Ovary (tissue), 9 donors: ENCODE measurements around the gene DENND2A. TPM values are rescaled to one million over a fixed set of nuclear protein-coding genes. Genes with fewer than 3 reads are reported as not detected.

Experiments used
- DNase-seq, 5 donors: peaks; one replicate each; pipeline ENCODE4 v3.0.0-alpha.2; 2019 to 2020
- H3K27ac ChIP-seq, 2 donors: fragments of 200-600 bp; one replicate each; pipeline versions ENCODE4 v1.5.1 to v1.8.0; 2019 to 2022
- H3K27me3 ChIP-seq: fragments of 200-600 bp; one replicate; pipeline ENCODE4 v1.8.0; 2022
- H3K36me3 ChIP-seq: fragments of 200-600 bp; sonication (generic); one replicate; pipeline ENCODE4 v1.5.1; 2019
- H3K4me1 ChIP-seq: one replicate; pipeline ENCODE4 v1.8.1; 2013; ENCODE audit warnings: mild to moderate bottlenecking, moderate library complexity; ENCODE audit not compliant: insufficient read depth
- H3K4me3 ChIP-seq: fragments of 200-600 bp; sonication (generic); one replicate; pipeline ENCODE4 v1.5.1; 2017
- H3K9me3 ChIP-seq, 2 donors: fragments of 200-600 bp in 1 of 2; sonication (generic) in 1 of 2; one replicate each; pipeline versions ENCODE4 v1.5.1 to v1.8.1; 2013 to 2019; ENCODE audit warnings: mild to moderate bottlenecking in 1 of 2, moderate library complexity in 1 of 2
- EP300 ChIP-seq: sonication (generic); formaldehyde crosslinking; IDR thresholded peaks from one replicate; pipeline ENCODE4 v1.6.1; 2017; ENCODE audit warnings: antibody characterized with exemption
- POLR2A ChIP-seq: fragments of 450-650 bp; IDR thresholded peaks from one replicate; pipeline ENCODE4 v1.6.1; 2017; ENCODE audit warnings: antibody characterized with exemption, mild to moderate bottlenecking, moderate library complexity
- WGBS, 3 donors: extraction: QIAGEN DNeasy Blood & Tissue Kit in 1 of 3; methylation state at CpG; one replicate each; pipeline versions ENCODE4 v1.1.5 to v1.1.7; 2013 to 2017; 5-methylcytosine and 5-hydroxymethylcytosine counted together
- intact Hi-C, 4 donors: fragments of 100-400 bp; cut with DNase I; formaldehyde crosslinking; loops; one replicate each; pipeline versions ENCODE4 v1.11.0 to v1.15.1; 2022 to 2023
- polyA plus RNA-seq, 2 donors: library from polyadenylated mRNA; stranded (reverse); fragments of 200-250 nt in 1 of 2; fragments of 350-450 nt in 1 of 2; fragmentation: Illumina TruSeq in 1 of 2; extraction: RNeasy Lipid Tissue Mini Kit (QIAGEN cat#74804) in 1 of 2; gene quantifications; one replicate each; pipeline ENCODE4 v1.2.3, GENCODE V29; 2013 to 2014
- total RNA-seq, 7 donors: library from RNA; depleted of rRNA in 2 of 7; stranded (reverse); fragments of >200 nt in 2 of 7; fragmentation: NEBNext Ultra II Directional in 3 of 7; extraction: Animal tissue kit (Norgen Biotek cat#: 25700) in 3 of 7; gene quantifications; one replicate each; pipeline versions ENCODE4 v1.1.0 to v1.2.4, GENCODE V29; 2016 to 2023
- TF ChIP-seq, protein P1 (sequence below), 3 donors: fragments of 450-650 bp in 2 of 3; fragments of 200-600 bp in 1 of 3; IDR thresholded peaks; one replicate each; pipeline versions ENCODE4 v1.5.1 to v1.8.0; 2016 to 2022; ENCODE audit warnings: antibody characterized with exemption in 3 of 3, mild to moderate bottlenecking in 1 of 3
- donor health status: DM: no; HTN: no; CAD: no; lungs with moderate emphysema.
- donor health status: DM: no; HTN: no; CAD: no.
- donor health status: Bipolar disorder and iron deficiency.
- donor health status: DM: yes; HTN: yes; CAD: no.
- donor health status: DM: no; HTN: no; CAD: no.
- donor health status: DM: yes; HTN: yes; CAD: no.

Gene DENND2A
- total and polyA plus RNA-seq, 9 donors: 9.8 to 61.8 (median 36.1) TPM

DNA sequence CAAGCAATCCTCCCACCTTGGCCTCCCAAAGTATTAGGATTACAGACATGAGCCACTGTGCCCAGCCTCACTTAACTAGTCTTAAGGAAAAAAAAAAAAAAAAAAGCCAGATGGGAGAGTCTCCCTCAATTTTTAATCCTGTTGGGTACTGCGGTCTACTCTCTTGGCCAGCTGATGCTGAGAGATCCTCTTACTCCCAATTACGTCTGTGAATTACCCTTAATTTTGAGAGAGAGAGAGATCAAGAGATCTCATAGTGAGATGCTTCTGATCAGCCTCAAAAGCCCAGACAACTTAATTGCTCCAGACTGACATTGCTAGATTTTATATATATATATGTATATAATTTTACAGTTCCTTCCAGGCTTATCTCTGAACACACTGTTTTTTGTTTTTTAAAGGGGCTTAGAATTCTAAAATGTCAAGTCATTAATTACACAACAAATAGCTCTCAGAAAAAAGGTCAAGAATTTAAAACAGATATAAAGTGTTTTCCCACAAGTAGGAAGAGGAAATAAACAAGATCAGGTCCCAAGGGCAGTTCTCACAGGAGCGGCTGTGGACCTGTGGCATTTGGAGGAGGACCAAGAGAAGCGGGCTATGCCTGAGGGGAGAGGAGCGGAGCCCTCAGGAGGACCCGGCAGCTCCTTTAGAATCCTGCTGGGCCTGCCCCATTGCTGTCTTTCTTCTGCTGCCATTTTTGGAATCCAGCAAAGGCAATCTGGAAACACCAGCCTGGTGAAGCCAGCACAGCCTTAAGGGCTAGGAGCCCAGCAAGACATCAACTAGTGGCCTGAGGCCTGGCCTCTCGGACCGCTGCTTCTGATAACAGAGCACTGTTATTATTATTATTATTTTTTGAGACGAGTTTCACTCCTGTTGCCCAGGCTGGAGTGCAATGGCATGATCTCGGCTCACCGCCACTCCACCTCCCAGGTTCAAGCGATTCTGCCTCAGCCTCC, 30.1 kb downstream of the DENND2A start:
- Histone ChIP-seq H3K27ac (no peak overlapping the region), H3K4me3 (no peak overlapping the region), H3K36me3 (no peaks in the 10 kb centered on the region), H3K9me3 (no peaks in the 10 kb centered on the region), H3K27me3 (no peaks in the 10 kb centered on the region), H3K4me1 (peaks cover 5% of the 10 kb centered on the region)
- intact Hi-C loops: no loop called here
- TF ChIP-seq EP300 (no peak), POLR2A (no peak)
- TF ChIP-seq, protein P1, sequence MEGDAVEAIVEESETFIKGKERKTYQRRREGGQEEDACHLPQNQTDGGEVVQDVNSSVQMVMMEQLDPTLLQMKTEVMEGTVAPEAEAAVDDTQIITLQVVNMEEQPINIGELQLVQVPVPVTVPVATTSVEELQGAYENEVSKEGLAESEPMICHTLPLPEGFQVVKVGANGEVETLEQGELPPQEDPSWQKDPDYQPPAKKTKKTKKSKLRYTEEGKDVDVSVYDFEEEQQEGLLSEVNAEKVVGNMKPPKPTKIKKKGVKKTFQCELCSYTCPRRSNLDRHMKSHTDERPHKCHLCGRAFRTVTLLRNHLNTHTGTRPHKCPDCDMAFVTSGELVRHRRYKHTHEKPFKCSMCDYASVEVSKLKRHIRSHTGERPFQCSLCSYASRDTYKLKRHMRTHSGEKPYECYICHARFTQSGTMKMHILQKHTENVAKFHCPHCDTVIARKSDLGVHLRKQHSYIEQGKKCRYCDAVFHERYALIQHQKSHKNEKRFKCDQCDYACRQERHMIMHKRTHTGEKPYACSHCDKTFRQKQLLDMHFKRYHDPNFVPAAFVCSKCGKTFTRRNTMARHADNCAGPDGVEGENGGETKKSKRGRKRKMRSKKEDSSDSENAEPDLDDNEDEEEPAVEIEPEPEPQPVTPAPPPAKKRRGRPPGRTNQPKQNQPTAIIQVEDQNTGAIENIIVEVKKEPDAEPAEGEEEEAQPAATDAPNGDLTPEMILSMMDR (IDR thresholded peaks at IDR 0.05): no peak
- DNase-seq: no peak
- WGBS, 3 donors: 47 to 62% (median 57%) methylated on average over 12 of the region's 12 CpGs

DNA sequence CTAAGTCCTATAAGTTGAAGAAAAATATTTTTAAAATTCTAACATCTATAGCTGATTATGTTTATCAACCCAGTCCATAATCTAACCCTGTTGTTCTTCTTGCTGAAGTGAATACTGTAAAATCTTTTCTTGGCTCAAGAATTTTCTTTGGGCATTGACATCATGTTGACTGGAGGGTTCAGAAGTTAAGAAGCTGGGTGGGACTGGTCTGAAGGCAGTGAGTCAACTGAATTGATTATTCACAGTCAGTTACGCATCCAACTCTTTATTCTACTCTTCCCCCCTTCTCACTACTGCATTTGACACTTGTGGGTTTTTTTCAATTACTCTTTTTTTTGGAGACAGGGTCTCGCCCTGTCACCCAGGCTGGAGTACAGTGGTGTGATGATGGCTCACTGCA, 31.0 kb downstream of the DENND2A start:
- H3K27ac ChIP-seq: no peak overlapping the region
- no peaks in the 10 kb centered on the region for H3K36me3 ChIP-seq
- intact Hi-C loops: no loop called here
- H3K4me3 ChIP-seq: no peak overlapping the region
- no peaks in the 10 kb centered on the region for H3K27me3 ChIP-seq
- 94 to 100% (median 99%) methylated on average over 2 of the region's 2 CpGs for whole genome bisulfite sequencing, 3 donors
- no peaks in the 10 kb centered on the region for H3K9me3 ChIP-seq
- TF ChIP-seq, protein P1 (IDR thresholded peaks at IDR 0.05): no peak
- TF ChIP-seq EP300 (no peak), POLR2A (no peak)
- no peak for DNase-seq
- H3K4me1 ChIP-seq: peaks cover 9% of the 10 kb centered on the region

DNA sequence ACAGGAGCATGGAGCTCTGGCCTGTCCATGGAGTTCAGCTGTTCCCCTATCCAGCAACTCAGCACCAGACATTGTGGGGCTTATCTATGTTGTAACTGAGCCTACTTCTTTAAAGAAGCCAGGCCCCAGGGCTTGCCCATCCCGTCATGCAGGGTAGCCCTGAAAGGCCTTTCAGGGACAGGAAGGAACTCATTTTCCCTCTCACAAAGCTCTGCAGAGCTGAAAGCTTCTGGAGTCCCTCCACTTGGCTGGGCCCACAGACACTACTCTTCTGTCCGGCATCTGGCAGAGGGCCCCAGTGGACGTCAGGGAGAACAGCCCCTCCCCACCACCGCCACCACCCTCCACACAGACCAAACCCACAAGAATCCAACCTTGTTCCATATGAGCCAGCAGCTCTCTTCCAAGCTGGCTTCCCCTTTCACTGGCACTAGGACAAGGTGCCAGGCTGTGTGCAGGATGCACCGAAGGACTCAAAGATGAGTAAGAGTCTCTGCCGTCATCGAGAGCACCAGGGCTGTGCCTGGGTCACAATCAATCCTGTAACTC, 33.1 kb downstream of the DENND2A start:
- Histone ChIP-seq H3K4me3 (no peak overlapping the region), H3K27ac (peak overlapping the region in 1 of 2 donors; percentile 31), H3K9me3 (no peaks in the 10 kb centered on the region), H3K27me3 (no peaks in the 10 kb centered on the region), H3K4me1 (peaks cover 9% of the 10 kb centered on the region), H3K36me3 (no peaks in the 10 kb centered on the region)
- TF ChIP-seq, protein P1 (IDR thresholded peaks at IDR 0.05): no peak
- no peak for TF ChIP-seq EP300
- TF ChIP-seq POLR2A: no peak
- DNase-seq: peak; percentile 71 to 82 (median 75)
- WGBS, 3 donors: 22 to 32% (median 32%) methylated on average over 7 of the region's 7 CpGs
- intact Hi-C loops: no loop called here

DNA sequence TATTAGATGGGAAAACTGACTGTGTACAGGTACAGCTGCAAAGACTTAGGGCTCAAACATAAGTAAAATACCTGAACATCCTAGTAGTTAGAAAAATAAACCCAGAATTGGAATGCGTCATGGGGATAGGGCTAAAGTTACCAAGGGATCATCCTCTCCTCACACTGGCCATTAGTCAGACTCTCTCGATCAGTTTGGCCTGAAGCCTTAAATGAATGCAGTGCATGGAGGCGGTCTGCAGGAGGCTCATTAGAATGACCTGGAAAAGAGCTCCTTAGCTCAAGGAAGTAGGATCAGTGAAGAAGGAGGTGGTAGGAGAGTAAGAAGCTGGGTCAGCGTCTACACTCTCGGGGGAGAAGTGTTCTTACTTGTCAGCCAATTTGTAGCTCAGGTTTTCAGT, 35.3 kb downstream of the DENND2A start:
- Histone ChIP-seq H3K36me3 (no peaks in the 10 kb centered on the region), H3K9me3 (no peaks in the 10 kb centered on the region), H3K4me1 (peaks cover 5% of the 10 kb centered on the region), H3K27me3 (no peaks in the 10 kb centered on the region), H3K4me3 (no peak overlapping the region), H3K27ac (no peak overlapping the region)
- WGBS, 3 donors: 76 to 87% (median 85%) methylated on average over 5 of the region's 5 CpGs
- TF ChIP-seq EP300 (no peak), POLR2A (no peak)
- TF ChIP-seq, protein P1 (IDR thresholded peaks at IDR 0.05): no peak
- intact Hi-C loops: no loop called here
- DNase-seq: no peak
